Neuronal stem cell (in vitro differentiated cells): Measurements from ENCODE around the gene DACT2.
A peak's percentile ranks its signal among the peaks of the same experiment; 100 is the strongest.

ENCODE experiments used
- DNase-seq: peaks from one replicate; pipeline ENCODE4 v3.0.0-alpha.2; 2013; ENCODE audit warnings: low spot score
- H2AFZ ChIP-seq: one replicate; pipeline ENCODE4 v1.6.1; 2013; ENCODE audit warnings: mild to moderate bottlenecking, low read length, inconsistent platforms
- H2AK5ac ChIP-seq: 2 replicates; pipeline ENCODE4 v1.6.1; 2013; ENCODE audit warnings: low read depth, mild to moderate bottlenecking, inconsistent platforms, low read length, moderate library complexity, mixed read lengths
- H2BK120ac ChIP-seq: 2 replicates; pipeline ENCODE4 v1.6.1; 2013; ENCODE audit warnings: low read depth, mild to moderate bottlenecking, inconsistent platforms, low read length, moderate library complexity, mixed read lengths
- H2BK12ac ChIP-seq: one replicate; pipeline ENCODE4 v1.6.1; 2013; ENCODE audit warnings: low read length, inconsistent platforms
- H2BK15ac ChIP-seq: 2 replicates; pipeline ENCODE4 v1.6.1; 2013; ENCODE audit warnings: mild to moderate bottlenecking, low read length, inconsistent platforms, mixed read lengths
- H2BK5ac ChIP-seq: one replicate; pipeline ENCODE4 v1.6.1; 2013; ENCODE audit warnings: inconsistent platforms, mild to moderate bottlenecking, low read length, moderate library complexity
- H3K14ac ChIP-seq: one replicate; pipeline ENCODE4 v1.6.1; 2013; ENCODE audit warnings: low read length, inconsistent platforms
- H3K18ac ChIP-seq: 2 replicates; pipeline ENCODE4 v1.6.1; 2013; ENCODE audit warnings: low read length, inconsistent platforms
- H3K23ac ChIP-seq: 2 replicates; pipeline ENCODE4 v1.6.1; 2013; ENCODE audit warnings: low read depth, mild to moderate bottlenecking, mixed read lengths, low read length, inconsistent platforms; ENCODE audit not compliant: poor library complexity
- H3K27ac ChIP-seq: replicated peaks from 3 replicates; pipeline ENCODE4 v1.5.1; 2013; ENCODE audit warnings: low read length, inconsistent platforms
- H3K27me3 ChIP-seq, 3 experiments: 2 replicates each; pipeline ENCODE4 v1.6.1; 2013; ENCODE audit warnings: low read length in 3 of 3, mild to moderate bottlenecking in 2 of 3, inconsistent platforms in 1 of 3, low read depth in 1 of 3, mixed read lengths in 1 of 3, moderate library complexity in 1 of 3; ENCODE audit not compliant: control insufficient read depth in 3 of 3, insufficient read depth in 3 of 3
- H3K36me3 ChIP-seq, 2 donors: replicated peaks in 1 of 2; 2 replicates each; pipeline ENCODE4 v1.6.1; 2013; ENCODE audit warnings: low read length in 2 of 2; ENCODE audit not compliant: control insufficient read depth in 2 of 2, insufficient read depth in 2 of 2
- H3K4ac ChIP-seq: 2 replicates; pipeline ENCODE4 v1.6.1; 2013; ENCODE audit warnings: inconsistent platforms, mild to moderate bottlenecking, low read length, moderate library complexity
- H3K4me1 ChIP-seq, 2 donors: 1 replicate in 1 of 2; 2 replicates in 1 of 2; pipeline ENCODE4 v1.6.1; 2013; ENCODE audit warnings: low read length in 2 of 2, low read depth in 1 of 2; ENCODE audit not compliant: control insufficient read depth in 2 of 2, insufficient read depth in 1 of 2
- H3K4me2 ChIP-seq: one replicate; pipeline ENCODE4 v1.6.1; 2013; ENCODE audit warnings: mild to moderate bottlenecking, low read length, inconsistent platforms; ENCODE audit not compliant: insufficient read depth, poor library complexity, severe bottlenecking
- H3K4me3 ChIP-seq, 2 donors: 2 replicates each; pipeline ENCODE4 v1.5.1; 2013; ENCODE audit warnings: low read length in 2 of 2, mild to moderate bottlenecking in 2 of 2, inconsistent platforms in 1 of 2, moderate library complexity in 1 of 2
- H3K79me1 ChIP-seq: one replicate; pipeline ENCODE4 v1.6.1; 2013; ENCODE audit warnings: low read depth, mild to moderate bottlenecking, inconsistent platforms, low read length, moderate library complexity
- H3K9ac ChIP-seq: one replicate; pipeline ENCODE4 v1.6.1; 2013; ENCODE audit warnings: mild to moderate bottlenecking, low read depth, low read length, inconsistent platforms; ENCODE audit not compliant: poor library complexity
- H3K9me3 ChIP-seq, 2 donors: replicated peaks in 1 of 2; 2 replicates each; pipeline versions ENCODE3 to v1.6.1; 2013; ENCODE audit warnings: low read length in 2 of 2, mild to moderate bottlenecking in 2 of 2, inconsistent platforms in 1 of 2, low read depth in 1 of 2, mixed read lengths in 1 of 2, moderate library complexity in 1 of 2; ENCODE audit not compliant: control insufficient read depth in 2 of 2, insufficient read depth in 1 of 2
- H4K8ac ChIP-seq: one replicate; pipeline ENCODE4 v1.6.1; 2013; ENCODE audit warnings: low read depth, mild to moderate bottlenecking, inconsistent platforms, low read length, moderate library complexity
- H4K91ac ChIP-seq: one replicate; pipeline ENCODE4 v1.6.1; 2013; ENCODE audit warnings: low read length, low read depth, mild to moderate bottlenecking, inconsistent platforms; ENCODE audit not compliant: poor library complexity
- WGBS, 2 donors: extraction: QIAGEN DNeasy Blood & Tissue Kit; methylation state at CpG; one replicate each; pipeline ENCODE4 v1.1.7; 2013; ENCODE audit warnings: missing lambda C conversion rate in 2 of 2, mixed read lengths in 1 of 2; ENCODE audit not compliant: insufficient read length in 2 of 2, insufficient replicate concordance in 1 of 2; ENCODE audit errors: extremely low coverage in 2 of 2; 5-methylcytosine and 5-hydroxymethylcytosine counted together

DACT2 gene

DNA sequence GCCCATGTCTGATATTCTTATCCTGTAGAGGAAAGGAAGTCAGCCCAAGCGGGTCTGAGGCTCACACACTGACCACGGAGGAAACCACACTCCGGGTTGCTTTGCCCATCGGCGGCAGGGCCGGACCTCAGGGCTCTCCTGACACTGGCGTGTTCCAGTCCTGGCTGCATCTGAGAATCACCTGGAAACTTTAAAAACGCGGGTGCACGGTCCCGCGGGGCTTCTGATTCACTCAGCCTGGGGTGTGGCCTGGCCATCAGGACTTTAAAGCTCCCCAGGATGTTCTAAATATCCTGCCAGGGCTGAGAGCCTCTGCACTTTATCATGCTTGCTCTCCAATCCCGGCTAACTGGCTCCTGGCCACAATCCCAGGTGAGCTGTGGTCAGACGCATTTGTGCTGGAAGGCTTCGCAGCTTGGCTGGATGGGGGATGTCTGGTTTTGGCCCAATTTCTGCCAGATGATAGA, 47.7 kb upstream of the DACT2 start:
- no peaks in the 10 kb centered on the region for H3K27me3 ChIP-seq
- no peak overlapping the region for H3K9ac ChIP-seq
- no peak overlapping the region for H2BK12ac ChIP-seq
- H3K79me1 ChIP-seq: peaks cover 2% of the 10 kb centered on the region
- no peak overlapping the region for H3K18ac ChIP-seq
- no peak overlapping the region for H3K4ac ChIP-seq
- no peak overlapping the region for H2BK120ac ChIP-seq
- H2BK15ac ChIP-seq: no peak overlapping the region
- no peak overlapping the region for H3K4me3 ChIP-seq
- H3K4me1 ChIP-seq: peaks cover 3 to 5% of the 10 kb centered on the region in 2 donors
- no peak overlapping the region for H3K14ac ChIP-seq
- H2BK5ac ChIP-seq: no peak overlapping the region
- peaks cover 3 to 10% of the 10 kb centered on the region in 2 donors for H3K9me3 ChIP-seq
- no peak overlapping the region for H4K91ac ChIP-seq
- H3K36me3 ChIP-seq: no peaks in the 10 kb centered on the region
- no peak for DNase-seq
- H2AFZ ChIP-seq: no peak overlapping the region
- no peak overlapping the region for H3K27ac ChIP-seq
- H4K8ac ChIP-seq: no peak overlapping the region
- no peak overlapping the region for H2AK5ac ChIP-seq
- H3K23ac ChIP-seq: no peak overlapping the region
- H3K4me2 ChIP-seq: no peak overlapping the region
- WGBS, 2 donors: no CpG with 5 or more reads among the region's 15 CpGs

DNA sequence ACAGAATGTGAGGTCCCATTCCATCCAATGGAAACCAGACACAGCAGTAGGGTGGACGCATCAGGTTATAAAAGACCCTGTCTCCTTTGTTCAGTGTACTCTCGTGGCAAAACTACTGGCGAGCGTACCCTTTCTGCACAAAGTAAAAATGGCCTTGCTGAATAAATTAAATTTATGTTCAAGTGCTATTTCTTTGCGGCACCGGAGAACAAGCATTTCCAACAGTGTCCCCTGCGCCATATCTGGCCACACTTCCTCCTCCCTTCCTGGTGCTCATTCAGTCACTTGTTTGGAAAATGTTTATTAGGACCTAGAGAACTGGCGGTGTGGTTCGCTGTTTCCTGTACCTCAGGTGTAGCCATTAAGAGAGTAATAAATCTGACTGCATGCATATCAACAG, 46.9 kb upstream of the DACT2 start:
- Histone ChIP-seq H4K91ac (no peak overlapping the region), H2BK5ac (no peak overlapping the region), H3K9ac (no peak overlapping the region), H2BK12ac (no peak overlapping the region), H3K14ac (no peak overlapping the region), H3K4ac (no peak overlapping the region), H3K23ac (no peak overlapping the region), H3K18ac (no peak overlapping the region), H3K36me3 (no peaks in the 10 kb centered on the region), H3K27ac (no peak overlapping the region), H3K4me1 (peaks cover 3 to 5% of the 10 kb centered on the region in 2 donors), H3K79me1 (peaks cover 2% of the 10 kb centered on the region), H2BK120ac (no peak overlapping the region), H2AK5ac (no peak overlapping the region), H4K8ac (no peak overlapping the region), H2AFZ (no peak overlapping the region), H2BK15ac (no peak overlapping the region), H3K9me3 (peaks cover 3 to 14% of the 10 kb centered on the region in 2 donors), H3K4me3 (no peak overlapping the region), H3K4me2 (no peak overlapping the region), H3K27me3 (no peaks in the 10 kb centered on the region)
- DNase-seq: no peak
- WGBS, 2 donors: no CpG with 5 or more reads among the region's 9 CpGs

DNA sequence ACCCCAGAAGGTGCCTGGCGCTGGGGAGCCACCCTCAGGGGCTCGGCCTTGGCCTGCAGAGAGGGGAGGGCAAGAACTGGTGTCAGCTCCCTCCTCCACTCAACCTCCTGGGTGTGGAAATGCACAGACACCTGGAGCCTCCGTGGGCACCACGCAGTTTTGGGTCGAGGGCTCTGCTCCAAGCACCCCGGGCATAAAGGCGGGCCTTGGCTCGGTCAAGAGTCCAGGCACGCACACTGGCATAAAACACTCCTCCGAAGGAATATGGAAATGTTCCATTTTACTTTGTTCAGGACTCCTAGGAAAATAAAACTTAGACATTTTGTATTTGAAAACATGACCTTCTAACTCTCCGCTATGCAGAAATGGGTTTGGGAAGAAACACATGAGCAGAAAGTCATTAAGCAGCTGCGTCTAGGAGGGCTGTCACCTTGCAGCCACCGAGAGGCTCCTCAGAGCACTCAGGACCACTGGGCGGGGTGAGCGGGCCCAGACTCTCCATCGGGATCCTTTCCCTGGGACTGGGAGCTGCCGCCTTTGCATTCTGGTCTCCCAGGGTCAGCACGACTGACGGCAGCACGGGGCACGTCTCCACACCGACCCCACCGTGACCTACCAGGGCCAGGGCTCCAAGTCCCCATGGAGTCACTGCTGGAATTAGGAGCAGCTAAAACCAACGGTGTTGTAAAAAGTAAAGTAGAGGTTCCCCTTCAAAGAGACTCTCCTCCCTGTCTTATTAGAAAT, 46.0 kb upstream of the DACT2 start:
- Histone ChIP-seq H2BK120ac (no peak overlapping the region), H3K4me2 (no peak overlapping the region), H3K4me1 (peaks cover 3 to 5% of the 10 kb centered on the region in 2 donors), H2BK12ac (no peak overlapping the region), H2BK5ac (no peak overlapping the region), H3K4ac (no peak overlapping the region), H2AK5ac (no peak overlapping the region), H3K9ac (no peak overlapping the region), H3K14ac (no peak overlapping the region), H3K18ac (peak overlapping the region; percentile 50), H3K9me3 (peaks cover 3 to 20% of the 10 kb centered on the region in 2 donors), H4K91ac (no peak overlapping the region), H3K27ac (no peak overlapping the region), H3K4me3 (no peak overlapping the region), H3K79me1 (peaks cover 2% of the 10 kb centered on the region), H3K27me3 (no peaks in the 10 kb centered on the region), H4K8ac (no peak overlapping the region), H2BK15ac (no peak overlapping the region), H2AFZ (no peak overlapping the region), H3K36me3 (no peaks in the 10 kb centered on the region), H3K23ac (no peak overlapping the region)
- no CpG with 5 or more reads among the region's 24 CpGs for WGBS, 2 donors
- DNase-seq: no peak

DNA sequence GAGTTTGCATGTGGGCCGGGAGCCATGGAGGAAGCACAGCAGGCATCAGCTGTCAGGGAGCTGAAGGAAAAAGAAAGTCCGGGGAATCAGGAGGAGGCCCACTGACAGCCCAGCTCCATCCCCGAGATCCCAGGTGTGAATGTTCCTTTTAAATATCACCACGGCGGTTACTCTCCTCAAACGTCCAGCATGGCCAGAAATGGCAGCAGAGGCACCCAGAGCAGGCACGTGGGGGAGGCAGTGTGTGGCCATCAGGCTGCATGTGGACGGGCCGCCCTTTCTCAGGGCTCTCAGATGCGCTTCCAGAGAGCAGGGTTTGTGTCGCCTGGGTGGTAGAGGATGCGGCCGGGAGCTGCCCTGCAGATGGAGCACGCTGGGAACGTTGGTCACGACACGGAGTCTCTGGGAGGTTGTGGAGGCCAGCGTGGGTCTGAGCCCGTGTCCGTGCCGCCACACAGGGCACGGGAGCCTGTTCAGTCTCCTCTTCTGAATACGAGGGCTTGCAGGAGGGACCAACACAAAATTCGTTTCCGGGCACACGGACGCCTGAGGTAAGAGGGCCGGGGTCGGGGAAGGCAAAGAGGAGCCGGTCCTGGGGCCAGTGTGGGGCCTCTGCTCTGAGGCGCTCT, 45.3 kb upstream of the DACT2 start:
- no peak overlapping the region for H3K9ac ChIP-seq
- no peak overlapping the region for H2BK5ac ChIP-seq
- H2BK15ac ChIP-seq: peak overlapping the region; percentile 17
- no peak overlapping the region for H3K4ac ChIP-seq
- WGBS, 2 donors: no CpG with 5 or more reads among the region's 31 CpGs
- H3K18ac ChIP-seq: no peak overlapping the region
- peaks cover 2% of the 10 kb centered on the region for H3K79me1 ChIP-seq
- H3K27me3 ChIP-seq: no peaks in the 10 kb centered on the region
- H3K4me1 ChIP-seq: peaks cover 3 to 4% of the 10 kb centered on the region in 2 donors
- H4K8ac ChIP-seq: no peak overlapping the region
- no peaks in the 10 kb centered on the region for H3K36me3 ChIP-seq
- no peak overlapping the region for H3K23ac ChIP-seq
- H3K14ac ChIP-seq: no peak overlapping the region
- no peak overlapping the region for H3K4me2 ChIP-seq
- no peak overlapping the region for H2AFZ ChIP-seq
- peak overlapping the region; percentile 2 for H2AK5ac ChIP-seq
- H2BK120ac ChIP-seq: no peak overlapping the region
- no peak overlapping the region for H2BK12ac ChIP-seq
- no peak overlapping the region for H4K91ac ChIP-seq
- peaks cover 3 to 20% of the 10 kb centered on the region in 2 donors for H3K9me3 ChIP-seq
- H3K27ac ChIP-seq: no peak overlapping the region
- no peak overlapping the region for H3K4me3 ChIP-seq
- DNase-seq: no peak
